Activated naive CD4-positive, alpha-beta T cell treated with anti-CD3 and anti-CD28 coated beads, Interleukin-2, amount 10 ng/mL, durations not matched to agents 7 days and 5 days (primary cell): ENCODE results near the gene ANAPC1.
"Not testable (repeated sequence)": the region's sequence is repeated elsewhere in the genome, so short reads cannot be mapped to it uniquely, and the experiment has no call there.

Source experiments
- CTCF ChIA-PET: fragments of 350-600 bp; sonication (Branson Sonifier 250); formaldehyde crosslinking; loops from one replicate; lab custom pipeline; 2021; ENCODE audit warnings: antibody characterized with exemption; lab: Charles Lee
- DNase-seq: peaks from one replicate; pipeline ENCODE4 v3.0.0-alpha.2; 2020
- H3K27ac Mint-ChIP-seq: one replicate; pipeline ENCODE4 v1.8.0; 2021; ENCODE audit warnings: mild to moderate bottlenecking, moderate library complexity, mixed read lengths
- H3K27me3 Mint-ChIP-seq: one replicate; pipeline ENCODE4 v1.8.0; 2021; ENCODE audit warnings: mild to moderate bottlenecking, mixed read lengths
- H3K36me3 Mint-ChIP-seq: one replicate; pipeline ENCODE4 v1.8.0; 2021; ENCODE audit warnings: mixed read lengths
- H3K4me1 Mint-ChIP-seq: one replicate; pipeline ENCODE4 v1.8.0; 2021; ENCODE audit warnings: mixed read lengths
- H3K4me3 Mint-ChIP-seq: one replicate; pipeline ENCODE4 v1.8.0; 2021; ENCODE audit warnings: mild to moderate bottlenecking, moderate library complexity, mixed read lengths
- H3K9me3 Mint-ChIP-seq: one replicate; pipeline ENCODE4 v1.8.0; 2021; ENCODE audit warnings: mixed read lengths

The ANAPC1 gene

GRCh38 chr2:111760697-111761284 lies 123.2 kb downstream of the ANAPC1 start:
- H3K36me3 Mint-ChIP-seq, H3K4me1 Mint-ChIP-seq, H3K27ac Mint-ChIP-seq, CTCF ChIA-PET, DNase-seq, H3K9me3 Mint-ChIP-seq, H3K4me3 Mint-ChIP-seq, H3K27me3 Mint-ChIP-seq: not testable (repeated sequence)

GRCh38 chr2:111752533-111752932 lies 131.5 kb downstream of the ANAPC1 start:
- H3K27ac Mint-ChIP-seq, H3K9me3 Mint-ChIP-seq, H3K4me3 Mint-ChIP-seq, H3K36me3 Mint-ChIP-seq, H3K4me1 Mint-ChIP-seq, CTCF ChIA-PET, H3K27me3 Mint-ChIP-seq, DNase-seq: not testable (repeated sequence)

- CTCF ChIA-PET, result not testable (repeated sequence)
These were observed 133.4 kb downstream of the ANAPC1 start for GRCh38 chr2:111750641-111751040.

GRCh38 chr2:111748429-111748828 lies 135.6 kb downstream of the ANAPC1 start:
- H3K27me3 Mint-ChIP-seq, H3K4me3 Mint-ChIP-seq, DNase-seq, H3K9me3 Mint-ChIP-seq, H3K36me3 Mint-ChIP-seq, H3K4me1 Mint-ChIP-seq, H3K27ac Mint-ChIP-seq, CTCF ChIA-PET: not testable (repeated sequence)

More at GRCh38 chr2:111750641-111751040, 133.4 kb downstream of the ANAPC1 start:
- H3K4me1 Mint-ChIP-seq, H3K27me3 Mint-ChIP-seq, H3K27ac Mint-ChIP-seq, H3K4me3 Mint-ChIP-seq, H3K36me3 Mint-ChIP-seq, H3K9me3 Mint-ChIP-seq, DNase-seq: not testable (repeated sequence)

- H3K4me1 Mint-ChIP-seq, H3K4me3 Mint-ChIP-seq, CTCF ChIA-PET, H3K9me3 Mint-ChIP-seq, H3K27ac Mint-ChIP-seq, H3K36me3 Mint-ChIP-seq: not testable (repeated sequence)
- DNase-seq, result peak; percentile 93
- peaks cover 14% of the 10 kb centered on the region for H3K27me3 Mint-ChIP-seq
These were observed 136.4 kb downstream of the ANAPC1 start for GRCh38 chr2:111747410-111748115.

- H3K9me3 Mint-ChIP-seq, H3K4me1 Mint-ChIP-seq, DNase-seq, CTCF ChIA-PET, H3K36me3 Mint-ChIP-seq, H3K27ac Mint-ChIP-seq, H3K4me3 Mint-ChIP-seq: not testable (repeated sequence)
- H3K27me3 Mint-ChIP-seq, result peaks cover 14% of the 10 kb centered on the region
These were observed 139.2 kb downstream of the ANAPC1 start for GRCh38 chr2:111744751-111745150.

GRCh38 chr2:111741517-111741916 lies 142.5 kb downstream of the ANAPC1 start:
- DNase-seq, H3K4me3 Mint-ChIP-seq, H3K27ac Mint-ChIP-seq, H3K4me1 Mint-ChIP-seq, CTCF ChIA-PET, H3K36me3 Mint-ChIP-seq, H3K9me3 Mint-ChIP-seq: not testable (repeated sequence)
- peaks cover 18% of the 10 kb centered on the region for H3K27me3 Mint-ChIP-seq

GRCh38 chr2:111735838-111736721 lies 147.9 kb downstream of the ANAPC1 start:
- H3K27me3 Mint-ChIP-seq, H3K36me3 Mint-ChIP-seq, H3K4me3 Mint-ChIP-seq, DNase-seq, CTCF ChIA-PET, H3K9me3 Mint-ChIP-seq, H3K27ac Mint-ChIP-seq, H3K4me1 Mint-ChIP-seq: not testable (repeated sequence)

GRCh38 chr2:111735420-111735819 lies 148.6 kb downstream of the ANAPC1 start:
- H3K27me3 Mint-ChIP-seq, H3K4me1 Mint-ChIP-seq, H3K36me3 Mint-ChIP-seq, H3K27ac Mint-ChIP-seq, H3K4me3 Mint-ChIP-seq, DNase-seq, H3K9me3 Mint-ChIP-seq, CTCF ChIA-PET: not testable (repeated sequence)

- H3K9me3 Mint-ChIP-seq, CTCF ChIA-PET, H3K27ac Mint-ChIP-seq, H3K36me3 Mint-ChIP-seq, H3K4me1 Mint-ChIP-seq, H3K27me3 Mint-ChIP-seq, DNase-seq, H3K4me3 Mint-ChIP-seq: not testable (repeated sequence)
These were observed 154.1 kb downstream of the ANAPC1 start for GRCh38 chr2:111729812-111730458.

- DNase-seq, H3K4me1 Mint-ChIP-seq, H3K4me3 Mint-ChIP-seq, H3K27ac Mint-ChIP-seq, H3K36me3 Mint-ChIP-seq, H3K9me3 Mint-ChIP-seq, H3K27me3 Mint-ChIP-seq, CTCF ChIA-PET: not testable (repeated sequence)
These were observed 156.3 kb downstream of the ANAPC1 start for GRCh38 chr2:111727611-111728110.

GRCh38 chr2:111725742-111726141 lies 158.3 kb downstream of the ANAPC1 start:
- H3K4me3 Mint-ChIP-seq, H3K36me3 Mint-ChIP-seq, H3K9me3 Mint-ChIP-seq, H3K27ac Mint-ChIP-seq, CTCF ChIA-PET, H3K27me3 Mint-ChIP-seq, DNase-seq, H3K4me1 Mint-ChIP-seq: not testable (repeated sequence)

GRCh38 chr2:111719610-111720009 lies 164.4 kb downstream of the ANAPC1 start:
- H3K36me3 Mint-ChIP-seq, H3K4me1 Mint-ChIP-seq, DNase-seq, CTCF ChIA-PET, H3K27ac Mint-ChIP-seq, H3K4me3 Mint-ChIP-seq, H3K9me3 Mint-ChIP-seq: not testable (repeated sequence)
- peaks cover 30% of the 10 kb centered on the region for H3K27me3 Mint-ChIP-seq
